Activated CD8-positive, alpha-beta memory T cell treated with anti-CD3 and anti-CD28 coated beads, Interleukin-2, amount 50 U/mL, for 1 hour (primary cell): Measurements from ENCODE around the gene HOXD4.

Source experiments
- DNase-seq: peaks from one replicate; pipeline ENCODE4 v3.0.0-alpha.2; 2020; ENCODE audit errors: extremely low read depth

Gene HOXD4

GRCh38 chr2:176139661-176140512, 11.5 kb upstream of the HOXD4 start:
- DNase-seq: no peak

- no peak for DNase-seq
Measured at GRCh38 chr2:176140513-176141317, 10.6 kb upstream of the HOXD4 start.

DNA sequence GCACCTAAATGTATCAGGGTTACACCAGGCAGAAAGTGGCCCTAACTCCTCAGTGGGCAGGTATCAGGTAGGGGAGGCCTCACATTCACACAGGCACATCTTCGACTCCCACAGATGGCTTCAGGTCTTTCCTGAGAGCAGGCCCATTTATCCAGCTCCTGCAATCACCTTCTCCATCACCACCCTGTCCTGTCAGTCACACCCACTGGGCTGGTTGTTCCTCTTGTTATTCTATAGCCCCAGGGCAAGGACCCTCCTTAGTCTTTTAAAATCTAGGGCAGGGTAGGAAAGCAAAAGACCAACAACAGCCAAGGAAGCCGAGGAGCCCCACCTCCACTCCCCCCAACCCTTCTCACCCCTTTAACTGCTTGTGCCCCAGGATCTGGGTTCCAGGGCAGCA, 9.1 kb upstream of the HOXD4 start:
- no peak for DNase-seq

- no peak for DNase-seq
Measured at GRCh38 chr2:176145085-176145969, 6.0 kb upstream of the HOXD4 start.

DNA sequence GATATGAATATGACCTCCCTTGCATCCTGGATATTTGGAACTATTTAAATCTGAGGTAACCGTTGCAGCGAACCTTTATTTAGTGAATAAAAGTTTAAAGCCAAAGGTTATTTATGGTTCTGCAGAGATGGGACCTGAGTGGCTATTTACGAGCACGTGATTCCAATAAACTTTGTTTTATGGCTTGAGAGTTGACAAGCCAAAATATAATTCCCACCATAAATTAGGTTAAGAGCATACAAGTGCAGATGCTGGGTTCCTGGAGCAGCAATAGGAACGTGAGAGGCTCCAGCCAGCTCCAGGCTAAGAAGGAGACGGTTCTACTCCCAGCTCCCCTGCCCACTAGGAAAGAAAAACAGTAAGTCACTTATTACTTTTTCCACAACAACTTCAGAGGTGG, 5.2 kb upstream of the HOXD4 start:
- DNase-seq: no peak

DNA sequence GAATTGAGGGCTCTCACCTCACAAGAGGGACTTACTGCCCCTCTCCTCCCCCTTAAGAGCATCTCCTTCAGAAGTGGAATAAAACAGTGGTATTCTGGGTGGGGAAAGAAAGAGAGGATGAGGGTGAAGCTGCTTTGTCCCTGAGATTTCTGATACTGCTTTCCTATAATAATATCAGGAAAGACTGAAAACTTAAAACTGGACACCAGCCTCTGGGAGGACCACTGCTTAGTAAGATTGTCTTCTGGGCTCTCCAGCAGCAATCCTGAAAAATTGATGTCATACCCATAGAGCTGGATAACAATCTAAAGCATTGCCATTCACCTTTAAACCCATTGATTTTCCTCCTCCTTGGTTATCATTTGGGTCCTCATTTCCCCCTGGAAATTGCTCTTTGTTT, 4.7 kb upstream of the HOXD4 start:
- no peak for DNase-seq

DNA sequence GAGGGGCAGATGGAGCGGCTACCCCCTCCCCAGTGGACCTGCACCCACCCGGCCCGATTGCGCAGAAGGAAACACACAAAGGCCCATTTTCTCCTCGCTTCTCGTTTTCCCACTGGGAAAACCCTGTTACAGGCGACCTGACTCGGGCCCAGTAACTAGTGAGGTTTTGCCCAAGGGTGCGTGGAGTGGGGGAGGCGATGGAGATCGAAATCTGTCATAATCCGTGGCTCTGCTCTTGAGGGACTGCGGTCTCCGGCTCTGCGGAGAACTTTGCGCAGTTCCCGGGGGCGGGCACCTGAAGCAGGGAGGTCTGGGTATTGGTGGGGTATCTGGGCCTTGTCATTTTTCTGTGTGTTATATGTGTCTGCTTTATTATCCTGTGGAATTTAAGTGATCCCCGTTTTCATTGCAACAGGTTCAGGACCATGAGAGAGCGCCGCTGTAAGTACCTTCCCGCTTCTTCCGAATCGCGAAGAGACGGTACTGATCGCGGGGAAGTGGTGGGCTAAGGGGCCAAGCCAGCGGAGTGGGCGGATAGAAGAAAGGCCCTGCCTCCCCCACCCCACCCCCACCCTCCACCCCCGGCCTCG, 4.0 kb upstream of the HOXD4 start:
- no peak for DNase-seq

- DNase-seq: no peak
Measured at GRCh38 chr2:176147800-176148496, 3.4 kb upstream of the HOXD4 start.

DNA sequence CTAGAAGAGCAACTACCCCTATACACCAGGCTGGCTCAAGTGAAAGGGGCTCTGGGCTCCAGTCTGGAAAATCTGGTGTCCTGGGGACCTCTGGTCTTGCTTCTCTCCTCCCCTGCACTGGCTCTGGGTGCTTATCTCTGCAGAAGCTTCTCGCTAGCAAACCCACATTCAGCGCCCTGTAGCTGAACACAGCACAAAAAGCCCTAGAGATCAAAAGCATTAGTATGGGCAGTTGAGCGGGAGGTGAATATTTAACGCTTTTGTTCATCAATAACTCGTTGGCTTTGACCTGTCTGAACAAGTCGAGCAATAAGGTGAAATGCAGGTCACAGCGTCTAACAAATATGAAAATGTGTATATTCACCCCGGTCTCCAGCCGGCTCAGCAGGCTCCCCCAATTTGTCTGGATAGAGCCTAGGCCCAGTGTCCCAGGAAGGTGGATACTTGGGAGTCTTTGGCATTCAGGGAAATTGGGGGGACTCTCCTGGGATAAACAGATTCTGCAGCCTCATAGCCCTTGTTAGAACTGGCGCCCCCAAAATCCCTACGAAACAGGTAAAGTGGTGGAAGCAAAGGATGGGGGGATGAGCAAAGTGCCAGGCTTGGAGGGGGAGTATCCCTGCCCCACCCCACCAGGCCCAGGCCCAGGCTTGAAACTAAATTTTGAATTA, 2.5 kb upstream of the HOXD4 start:
- DNase-seq: no peak

GRCh38 chr2:176149481-176149938, 1.8 kb upstream of the HOXD4 start:
- DNase-seq: no peak

- no peak for DNase-seq
Measured at GRCh38 chr2:176149939-176150583, 1.3 kb upstream of the HOXD4 start.

DNA sequence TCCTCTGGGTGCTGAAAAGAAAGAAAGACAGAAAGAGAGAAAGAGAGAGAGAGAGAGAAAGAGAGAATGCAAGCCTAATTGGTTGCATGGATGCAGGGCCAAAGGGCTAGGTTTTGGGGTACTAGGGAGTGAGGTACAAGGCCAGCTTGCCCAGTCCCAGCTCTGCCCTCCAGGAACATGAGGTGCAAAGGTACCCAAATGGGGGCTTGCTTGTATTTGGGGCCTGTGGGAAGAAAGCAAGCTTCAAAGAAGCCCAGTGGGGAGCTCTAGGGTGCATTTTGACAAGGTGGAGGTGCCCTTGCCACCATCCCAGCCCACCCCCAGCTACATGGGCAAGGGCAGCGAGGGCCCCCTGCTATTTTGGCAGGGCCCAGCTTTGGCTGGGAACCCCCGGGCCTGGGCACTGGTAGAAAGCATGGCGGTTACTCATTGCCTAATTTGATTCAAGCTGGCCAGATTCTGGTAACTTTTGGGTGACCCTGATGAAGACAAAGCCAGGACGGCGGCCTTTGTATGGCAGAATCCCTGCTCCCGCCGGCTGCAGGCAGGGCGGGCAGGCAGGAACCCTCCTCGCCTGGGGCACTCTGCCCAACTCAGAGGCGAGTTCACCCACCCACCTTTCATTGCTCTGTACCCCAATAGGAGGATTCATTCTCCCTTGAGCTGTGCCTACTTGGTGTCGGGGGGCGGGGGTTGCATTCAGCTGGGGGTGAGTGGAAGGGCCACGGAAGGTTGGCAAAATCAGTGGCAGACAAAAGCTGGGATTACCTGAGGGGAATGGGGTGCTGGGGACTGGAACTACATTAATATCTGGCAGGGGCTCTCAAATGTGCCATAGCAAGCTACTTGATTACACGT, 537 bp upstream of the HOXD4 start:
- no peak for DNase-seq

DNA sequence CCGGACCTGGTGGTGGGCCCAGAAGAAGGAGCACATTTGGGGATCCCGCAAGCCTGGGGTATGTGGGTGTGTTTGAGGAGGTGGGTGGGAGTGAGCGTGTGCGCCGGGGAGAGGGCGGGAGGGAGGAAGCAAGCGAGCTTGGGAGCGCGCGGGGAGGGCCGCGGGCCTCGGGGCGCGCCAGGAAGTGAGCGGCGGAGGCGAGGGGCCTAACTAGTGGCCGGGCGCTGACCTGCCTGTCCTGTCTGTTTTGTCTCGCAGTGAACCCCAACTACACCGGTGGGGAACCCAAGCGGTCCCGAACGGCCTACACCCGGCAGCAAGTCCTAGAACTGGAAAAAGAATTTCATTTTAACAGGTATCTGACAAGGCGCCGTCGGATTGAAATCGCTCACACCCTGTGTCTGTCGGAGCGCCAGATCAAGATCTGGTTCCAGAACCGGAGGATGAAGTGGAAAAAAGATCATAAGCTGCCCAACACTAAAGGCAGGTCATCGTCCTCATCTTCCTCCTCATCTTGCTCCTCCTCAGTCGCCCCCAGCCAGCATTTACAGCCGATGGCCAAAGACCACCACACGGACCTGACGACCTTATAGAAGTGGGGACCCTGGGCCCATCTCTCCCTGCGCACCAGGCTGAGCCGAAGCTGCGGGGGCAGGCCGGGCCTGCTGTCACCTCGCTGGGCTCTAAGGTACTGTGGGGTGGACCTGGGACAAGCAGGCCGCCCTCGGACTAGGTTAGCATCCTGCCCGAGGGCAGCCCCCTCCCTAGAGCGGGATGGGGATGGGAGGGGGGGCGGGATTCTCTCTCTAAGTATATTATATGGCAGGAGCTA, 1.2 kb downstream of the HOXD4 start:
- DNase-seq: no peak

DNA sequence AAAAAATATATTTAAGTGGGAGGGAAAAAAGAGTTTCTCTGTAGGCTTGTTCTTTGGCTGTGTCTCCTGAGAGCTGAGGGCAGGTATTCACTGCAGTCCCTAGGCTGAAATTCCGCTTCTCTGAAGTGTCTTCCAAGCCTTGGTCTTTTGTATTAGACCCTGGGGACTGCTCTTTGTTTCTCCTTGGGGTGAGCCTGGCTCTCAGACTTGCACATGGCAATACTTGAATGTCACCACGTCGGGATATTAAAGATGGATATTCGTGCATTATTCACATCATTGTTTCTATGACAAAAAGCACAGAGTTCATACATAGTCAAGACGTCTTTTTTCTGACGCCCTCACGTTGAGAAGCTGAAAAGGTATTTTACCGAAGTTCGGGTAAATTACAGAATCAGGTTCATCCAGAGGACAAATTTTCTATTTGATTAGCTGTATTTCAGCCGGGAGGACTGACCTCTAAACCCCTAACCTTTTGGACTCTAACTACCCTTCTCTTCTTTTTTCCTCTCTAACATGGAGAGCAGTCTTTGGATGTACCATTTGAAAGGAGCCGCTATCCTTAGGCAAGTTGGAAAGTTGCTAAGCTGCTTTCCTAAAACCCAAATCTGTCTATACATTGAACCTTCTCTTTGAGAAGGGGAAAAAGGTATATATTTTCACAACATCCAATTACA, 3.4 kb downstream of the HOXD4 start:
- no peak for DNase-seq

DNA sequence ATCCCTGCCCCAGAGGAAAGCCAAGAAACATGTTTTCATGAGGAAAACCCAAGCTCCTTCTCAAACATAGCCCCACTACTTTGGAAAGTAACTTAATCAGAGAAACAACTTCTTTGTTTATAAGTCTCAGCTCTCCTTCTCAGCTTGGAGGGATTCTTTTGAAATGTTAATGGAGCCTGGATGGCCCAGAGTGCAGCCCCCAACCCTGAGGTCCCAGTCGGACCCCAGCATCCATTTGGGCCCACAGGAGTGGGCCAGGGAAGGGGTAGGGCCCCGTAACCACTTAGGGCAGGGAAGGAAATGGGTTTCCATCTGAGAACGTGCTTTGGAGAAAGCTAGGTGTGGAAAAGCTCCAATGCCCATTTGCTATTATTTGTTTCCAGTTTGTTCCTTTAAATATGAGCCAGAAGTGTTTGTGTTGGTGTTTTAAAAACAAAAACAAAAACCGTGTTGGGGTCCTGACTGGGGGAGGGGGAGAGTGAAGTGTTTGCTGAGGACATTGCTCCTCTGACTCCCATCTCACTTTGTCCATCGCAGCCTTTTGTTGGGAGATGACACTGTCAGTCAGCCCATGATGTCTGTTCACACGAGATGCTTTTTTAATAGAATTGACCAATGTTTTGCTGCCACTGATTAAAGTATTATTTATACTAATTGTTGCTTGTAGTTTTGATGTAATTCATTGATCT, 4.2 kb downstream of the HOXD4 start:
- no peak for DNase-seq

GRCh38 chr2:176156301-176156806, 5.0 kb downstream of the HOXD4 start:
- no peak for DNase-seq
